T-helper 17 cell (primary cell): Measurements from ENCODE around the gene RAD51B. TPM values are rescaled to one million over a fixed set of nuclear protein-coding genes. Genes with fewer than 3 reads are reported as not detected.
"Not testable (repeated sequence)": the region's sequence is repeated elsewhere in the genome, so short reads cannot be mapped to it uniquely, and the experiment has no call there.

Experiments used
- ATAC-seq: fragments of 150-1000 bp; cut with Tn5 transposase; 2 replicates; pipeline ENCODE4 v1.10.0; 2021; ENCODE audit warnings: mild to moderate bottlenecking, moderate library complexity
- DNase-seq, 3 donors: peaks; one replicate each; pipeline versions ENCODE4 v3.0.0 to v3.0.0-alpha.2; 2020 to 2021
- H3K9me3 ChIP-seq: one replicate; pipeline ENCODE4 v1.7.0; 2013; ENCODE audit warnings: low read length, mild to moderate bottlenecking; ENCODE audit not compliant: control insufficient read depth, poor library complexity, severe bottlenecking
- H3K27ac Mint-ChIP-seq: one replicate; pipeline ENCODE4 v1.8.0; 2022; ENCODE audit warnings: mild to moderate bottlenecking, moderate library complexity, mixed read lengths
- H3K27me3 Mint-ChIP-seq: one replicate; pipeline ENCODE4 v1.8.0; 2022; ENCODE audit warnings: mixed read lengths
- H3K36me3 Mint-ChIP-seq: one replicate; pipeline ENCODE4 v1.8.0; 2022; ENCODE audit warnings: low read depth, mixed read lengths
- H3K4me1 Mint-ChIP-seq: one replicate; pipeline ENCODE4 v1.8.0; 2022; ENCODE audit warnings: mild to moderate bottlenecking, mixed read lengths
- H3K4me3 Mint-ChIP-seq: one replicate; pipeline ENCODE4 v1.8.0; 2022; ENCODE audit warnings: mild to moderate bottlenecking, moderate library complexity, mixed read lengths
- total RNA-seq, 4 donors: library from RNA in 2 of 4; stranded (reverse) in 2 of 4; gene quantifications; one replicate each; pipeline ENCODE4 v1.2.3 and lab custom pipeline; 2022 to 2026

The RAD51B gene
- total RNA-seq, 2 donors from 2014 or later, result 17.0 to 20.7 TPM

- Mint-ChIP-seq H3K4me3 (peak overlapping the region; percentile 34), H3K4me1 (peaks cover 21% of the 10 kb centered on the region)
These were observed 362.9 kb downstream of the RAD51B start for GRCh38 chr14:68182492-68182891.

GRCh38 chr14:68186500-68187276 is 367.1 kb downstream of the RAD51B start:
- H3K27me3 Mint-ChIP-seq, H3K27ac Mint-ChIP-seq, H3K9me3 ChIP-seq, H3K4me3 Mint-ChIP-seq, ATAC-seq, DNase-seq, H3K36me3 Mint-ChIP-seq: not testable (repeated sequence)
- peaks cover 18% of the 10 kb centered on the region for H3K4me1 Mint-ChIP-seq

More at GRCh38 chr14:68182492-68182891, 362.9 kb downstream of the RAD51B start:
- no peaks in the 10 kb centered on the region for H3K27me3 Mint-ChIP-seq
- H3K36me3 Mint-ChIP-seq, result peaks cover 2% of the 10 kb centered on the region
- H3K9me3 ChIP-seq, result no peaks in the 10 kb centered on the region
- peak; percentile 57 for ATAC-seq
- H3K27ac Mint-ChIP-seq, result peak overlapping the region; percentile 67
- no peak for DNase-seq

- DNase-seq (no peak), ATAC-seq (no peak)
- no peaks in the 10 kb centered on the region for H3K36me3 Mint-ChIP-seq
- peaks cover 7% of the 10 kb centered on the region for H3K4me1 Mint-ChIP-seq
- no peaks in the 10 kb centered on the region for H3K9me3 ChIP-seq
- no peaks in the 10 kb centered on the region for H3K27me3 Mint-ChIP-seq
- H3K4me3 Mint-ChIP-seq, result no peak overlapping the region
- no peak overlapping the region for H3K27ac Mint-ChIP-seq
These were observed 368.6 kb downstream of the RAD51B start for GRCh38 chr14:68188174-68188573.

GRCh38 chr14:68190032-68190431 is 370.5 kb downstream of the RAD51B start:
- H3K36me3 Mint-ChIP-seq, result no peaks in the 10 kb centered on the region
- no peaks in the 10 kb centered on the region for H3K9me3 ChIP-seq
- no peak for ATAC-seq
- no peak overlapping the region for H3K27ac Mint-ChIP-seq
- no peak for DNase-seq
- H3K27me3 Mint-ChIP-seq, result no peaks in the 10 kb centered on the region
- peaks cover 7% of the 10 kb centered on the region for H3K4me1 Mint-ChIP-seq
- H3K4me3 Mint-ChIP-seq, result no peak overlapping the region

GRCh38 chr14:68191567-68192321 is 372.2 kb downstream of the RAD51B start:
- no peak overlapping the region for H3K4me3 Mint-ChIP-seq
- no peaks in the 10 kb centered on the region for H3K36me3 Mint-ChIP-seq
- no peaks in the 10 kb centered on the region for H3K9me3 ChIP-seq
- no peak for DNase-seq
- H3K4me1 Mint-ChIP-seq, result peaks cover 2% of the 10 kb centered on the region
- H3K27ac Mint-ChIP-seq, result no peak overlapping the region
- no peak for ATAC-seq
- no peaks in the 10 kb centered on the region for H3K27me3 Mint-ChIP-seq

GRCh38 chr14:68192935-68193334 is 373.4 kb downstream of the RAD51B start:
- DNase-seq, result no peak
- Mint-ChIP-seq H3K27ac (no peak overlapping the region), H3K4me3 (no peak overlapping the region), H3K27me3 (no peaks in the 10 kb centered on the region), H3K36me3 (no peaks in the 10 kb centered on the region), H3K4me1 (peaks cover 2% of the 10 kb centered on the region)
- ATAC-seq, result no peak
- no peaks in the 10 kb centered on the region for H3K9me3 ChIP-seq

- Mint-ChIP-seq H3K27ac (no peak overlapping the region), H3K36me3 (peaks cover 2% of the 10 kb centered on the region), H3K27me3 (no peaks in the 10 kb centered on the region), H3K4me1 (peaks cover 4% of the 10 kb centered on the region), H3K4me3 (no peak overlapping the region)
- ATAC-seq, result no peak
- H3K9me3 ChIP-seq, result no peaks in the 10 kb centered on the region
- no peak for DNase-seq
These were observed 374.5 kb downstream of the RAD51B start for GRCh38 chr14:68193970-68194681.

- H3K36me3 Mint-ChIP-seq, result peaks cover 4% of the 10 kb centered on the region
- no peak overlapping the region for H3K4me3 Mint-ChIP-seq
- H3K9me3 ChIP-seq, result no peaks in the 10 kb centered on the region
- no peak overlapping the region for H3K27ac Mint-ChIP-seq
- no peak for DNase-seq
- H3K27me3 Mint-ChIP-seq, result no peaks in the 10 kb centered on the region
- ATAC-seq, result no peak
- H3K4me1 Mint-ChIP-seq, result peaks cover 12% of the 10 kb centered on the region
These were observed 375.5 kb downstream of the RAD51B start for GRCh38 chr14:68195126-68195525.

GRCh38 chr14:68198713-68199495 is 379.3 kb downstream of the RAD51B start:
- H3K9me3 ChIP-seq, result no peaks in the 10 kb centered on the region
- DNase-seq (no peak), ATAC-seq (no peak)
- Mint-ChIP-seq H3K4me1 (peaks cover 15% of the 10 kb centered on the region), H3K27me3 (no peaks in the 10 kb centered on the region), H3K4me3 (no peak overlapping the region), H3K36me3 (peaks cover 4% of the 10 kb centered on the region), H3K27ac (peak overlapping the region; percentile 3)

GRCh38 chr14:68199554-68200151 is 380.1 kb downstream of the RAD51B start:
- Mint-ChIP-seq H3K4me3 (no peak overlapping the region), H3K27ac (peak overlapping the region; percentile 3), H3K27me3 (no peaks in the 10 kb centered on the region), H3K4me1 (peaks cover 17% of the 10 kb centered on the region), H3K36me3 (peaks cover 4% of the 10 kb centered on the region)
- DNase-seq (no peak), ATAC-seq (no peak)
- no peaks in the 10 kb centered on the region for H3K9me3 ChIP-seq

GRCh38 chr14:68203871-68204270 is 384.3 kb downstream of the RAD51B start:
- Mint-ChIP-seq H3K27me3 (no peaks in the 10 kb centered on the region), H3K27ac (no peak overlapping the region), H3K4me3 (no peak overlapping the region), H3K4me1 (peaks cover 31% of the 10 kb centered on the region), H3K36me3 (peaks cover 4% of the 10 kb centered on the region)
- no peak for DNase-seq
- ATAC-seq, result no peak
- no peaks in the 10 kb centered on the region for H3K9me3 ChIP-seq

GRCh38 chr14:68208218-68208617 is 388.6 kb downstream of the RAD51B start:
- H3K27me3 Mint-ChIP-seq, result no peaks in the 10 kb centered on the region
- H3K27ac Mint-ChIP-seq, result peak overlapping the region; percentile 95
- no peaks in the 10 kb centered on the region for H3K36me3 Mint-ChIP-seq
- peak overlapping the region; percentile 66 for H3K4me3 Mint-ChIP-seq
- no peaks in the 10 kb centered on the region for H3K9me3 ChIP-seq
- ATAC-seq (no peak), DNase-seq (no peak)
- peaks cover 41% of the 10 kb centered on the region for H3K4me1 Mint-ChIP-seq
